Activated naive CD8-positive, alpha-beta T cell treated with anti-CD3 and anti-CD28 coated beads for 36 hours (primary cell): ENCODE results near the gene PADI3. TPM values are rescaled to one million over a fixed set of nuclear protein-coding genes. Genes with fewer than 3 reads are reported as not detected.

ENCODE experiments used
- DNase-seq: peaks from one replicate; pipeline ENCODE4 v3.0.0; 2021
- H3K27ac Mint-ChIP-seq: one replicate; pipeline ENCODE4 v1.8.0; 2022; ENCODE audit warnings: mild to moderate bottlenecking, moderate library complexity, mixed read lengths
- H3K27me3 Mint-ChIP-seq: one replicate; pipeline ENCODE4 v1.8.0; 2022; ENCODE audit warnings: mild to moderate bottlenecking, mixed read lengths
- H3K36me3 Mint-ChIP-seq: one replicate; pipeline ENCODE4 v1.8.0; 2021; ENCODE audit warnings: mild to moderate bottlenecking, mixed read lengths
- H3K4me1 Mint-ChIP-seq: one replicate; pipeline ENCODE4 v1.8.0; 2021; ENCODE audit warnings: mixed read lengths
- H3K4me3 Mint-ChIP-seq: one replicate; pipeline ENCODE4 v1.8.0; 2022; ENCODE audit warnings: mild to moderate bottlenecking, moderate library complexity, mixed read lengths
- H3K9me3 Mint-ChIP-seq: one replicate; pipeline ENCODE4 v1.8.0; 2022; ENCODE audit warnings: mixed read lengths
- total RNA-seq, 2 experiments: library from RNA; stranded (reverse); gene quantifications; one replicate each; pipeline ENCODE4 v1.2.3, GENCODE V29; 2021

PADI3 gene
- total RNA-seq, 2 experiments from 2014 or later: not detected

DNA sequence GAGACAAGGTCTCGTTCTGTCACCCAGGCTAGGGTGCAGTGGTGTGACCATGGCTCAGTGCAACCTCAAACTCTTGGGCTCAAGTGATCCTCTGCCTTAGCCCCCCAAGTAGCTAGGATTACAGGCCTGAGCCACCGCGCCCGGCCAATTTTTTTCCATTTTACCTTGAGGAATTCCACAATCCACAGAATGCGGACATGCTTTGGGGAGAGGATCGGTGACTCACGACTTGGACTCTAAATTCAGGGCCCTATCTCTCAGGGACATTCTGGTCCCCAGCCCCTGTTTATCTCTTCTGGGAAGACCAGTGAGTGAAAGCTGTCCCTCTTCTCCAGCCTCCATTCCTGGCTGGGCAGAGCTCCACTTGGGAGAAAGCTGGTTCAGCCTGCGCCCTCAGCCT lies 38.7 kb upstream of the PADI3 start:
- no peak overlapping the region for H3K27ac Mint-ChIP-seq
- DNase-seq: no peak

DNA sequence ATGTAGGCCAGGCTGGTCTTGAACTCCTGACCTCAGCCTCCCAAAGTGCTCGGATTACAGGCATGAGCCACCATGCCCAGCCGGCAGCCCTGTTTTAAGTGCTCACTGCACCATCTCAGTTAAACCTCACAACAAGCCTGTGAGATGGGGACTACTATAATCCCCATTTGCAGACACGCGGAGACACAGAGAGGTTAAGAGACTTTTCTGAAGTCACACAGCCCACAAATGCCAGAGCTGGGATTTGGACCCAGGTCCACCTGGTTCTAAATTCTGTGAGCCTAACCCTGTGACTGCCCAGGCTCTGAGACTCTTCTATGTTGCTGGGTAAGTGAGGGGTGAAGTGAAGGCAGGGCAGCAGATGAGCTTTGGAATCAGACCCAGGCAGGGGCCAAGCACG lies 37.5 kb upstream of the PADI3 start:
- H3K4me3 Mint-ChIP-seq: no peak overlapping the region
- H3K27me3 Mint-ChIP-seq: peaks cover 70% of the 10 kb centered on the region
- DNase-seq: no peak
- H3K36me3 Mint-ChIP-seq: no peaks in the 10 kb centered on the region
- H3K4me1 Mint-ChIP-seq: peaks cover 45% of the 10 kb centered on the region
- no peaks in the 10 kb centered on the region for H3K9me3 Mint-ChIP-seq
- no peak overlapping the region for H3K27ac Mint-ChIP-seq

More for the DNA sequence above, 38.7 kb upstream of the PADI3 start:
- peaks cover 45% of the 10 kb centered on the region for H3K4me1 Mint-ChIP-seq
- no peak overlapping the region for H3K4me3 Mint-ChIP-seq
- H3K9me3 Mint-ChIP-seq: no peaks in the 10 kb centered on the region
- H3K27me3 Mint-ChIP-seq: peaks cover 68% of the 10 kb centered on the region
- no peaks in the 10 kb centered on the region for H3K36me3 Mint-ChIP-seq

DNA sequence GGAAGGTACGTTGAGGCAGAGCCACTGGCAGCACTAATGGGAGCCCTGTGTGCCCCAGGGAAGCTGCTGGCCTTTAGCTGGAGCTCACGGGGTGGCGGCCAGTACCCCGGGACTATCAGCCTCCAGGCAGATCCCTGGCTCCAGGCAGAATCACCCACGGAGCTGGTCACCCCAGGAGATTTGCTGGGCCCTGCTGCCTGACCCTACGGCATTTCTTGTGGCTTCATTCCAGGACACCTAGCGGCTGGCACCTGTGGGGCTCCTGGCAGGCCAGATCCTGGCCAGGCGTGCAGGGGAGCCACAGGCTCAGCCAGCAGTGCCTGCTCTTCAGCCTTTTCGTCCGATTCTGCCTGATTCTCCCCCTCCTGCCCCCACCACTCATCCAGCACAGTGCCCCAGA lies 36.9 kb upstream of the PADI3 start:
- Mint-ChIP-seq H3K36me3 (no peaks in the 10 kb centered on the region), H3K27me3 (peaks cover 72% of the 10 kb centered on the region), H3K4me3 (peak overlapping the region; percentile 27), H3K4me1 (peaks cover 44% of the 10 kb centered on the region), H3K9me3 (no peaks in the 10 kb centered on the region), H3K27ac (no peak overlapping the region)
- no peak for DNase-seq

DNA sequence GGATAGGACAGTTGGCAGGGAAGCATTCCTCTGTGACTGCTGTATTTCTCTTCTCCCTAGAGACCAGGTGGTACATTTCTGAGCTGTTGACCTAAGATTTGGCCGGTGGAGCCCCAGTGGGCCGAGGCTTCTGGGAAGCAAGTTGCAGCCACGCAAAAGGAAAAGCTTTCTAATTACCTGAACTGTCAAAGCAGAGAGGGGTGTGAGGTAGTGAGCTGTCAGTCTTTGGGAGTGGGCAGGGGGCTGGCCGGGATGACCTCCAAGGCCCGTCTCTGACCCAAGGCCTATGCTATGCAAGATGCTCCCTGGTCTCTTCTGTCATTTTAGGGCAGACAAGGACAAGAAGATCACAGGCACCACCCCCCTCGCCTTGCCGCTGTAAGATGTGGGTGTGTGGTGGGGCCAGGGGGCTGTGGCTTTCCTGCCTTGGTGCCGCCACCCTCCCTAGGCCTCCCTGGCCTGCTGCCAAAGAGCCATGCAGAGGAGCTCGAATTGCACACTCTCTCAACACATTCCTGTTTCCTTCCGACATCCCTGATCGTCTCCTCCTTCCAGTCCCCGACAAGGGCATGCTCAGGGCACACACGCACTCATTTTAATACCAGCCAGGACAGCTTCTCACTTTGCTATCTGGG lies 36.3 kb upstream of the PADI3 start:
- no peaks in the 10 kb centered on the region for H3K36me3 Mint-ChIP-seq
- peak; percentile 80 for DNase-seq
- no peaks in the 10 kb centered on the region for H3K9me3 Mint-ChIP-seq
- no peak overlapping the region for H3K27ac Mint-ChIP-seq
- peak overlapping the region; percentile 27 for H3K4me3 Mint-ChIP-seq
- H3K4me1 Mint-ChIP-seq: peaks cover 38% of the 10 kb centered on the region
- peaks cover 72% of the 10 kb centered on the region for H3K27me3 Mint-ChIP-seq

DNA sequence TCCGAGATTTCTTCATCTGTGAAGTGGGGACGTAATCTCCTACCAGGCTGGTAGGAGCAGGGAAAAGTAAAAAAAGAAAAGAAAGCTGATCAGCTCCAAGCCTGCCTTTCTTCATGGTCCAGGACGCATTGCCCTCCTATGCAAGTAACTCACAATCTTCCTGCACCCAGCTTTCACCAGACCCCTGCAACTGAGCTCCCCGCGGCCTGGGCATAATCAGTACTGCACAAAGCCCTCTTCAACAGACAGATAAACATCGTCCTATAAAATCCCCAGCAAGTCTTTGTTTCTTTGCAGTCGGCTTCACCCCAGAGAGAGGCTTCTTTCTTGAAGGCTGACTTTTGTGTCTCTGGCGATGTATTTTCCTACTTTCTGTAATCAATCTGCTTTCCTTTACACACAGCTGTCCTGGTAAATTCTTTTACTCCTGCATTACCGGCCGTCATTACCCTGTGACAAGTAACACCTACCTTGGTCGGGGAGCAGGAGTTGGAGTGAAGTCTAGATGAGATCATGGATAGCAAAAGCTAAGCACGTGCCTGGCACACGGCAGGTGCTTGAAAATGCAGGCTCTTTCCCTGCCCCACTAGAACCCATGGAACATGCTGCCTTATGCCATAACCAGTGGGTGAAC lies 35.6 kb upstream of the PADI3 start:
- H3K4me1 Mint-ChIP-seq: peaks cover 33% of the 10 kb centered on the region
- H3K4me3 Mint-ChIP-seq: no peak overlapping the region
- no peaks in the 10 kb centered on the region for H3K9me3 Mint-ChIP-seq
- DNase-seq: no peak
- H3K36me3 Mint-ChIP-seq: no peaks in the 10 kb centered on the region
- peaks cover 72% of the 10 kb centered on the region for H3K27me3 Mint-ChIP-seq
- no peak overlapping the region for H3K27ac Mint-ChIP-seq

DNA sequence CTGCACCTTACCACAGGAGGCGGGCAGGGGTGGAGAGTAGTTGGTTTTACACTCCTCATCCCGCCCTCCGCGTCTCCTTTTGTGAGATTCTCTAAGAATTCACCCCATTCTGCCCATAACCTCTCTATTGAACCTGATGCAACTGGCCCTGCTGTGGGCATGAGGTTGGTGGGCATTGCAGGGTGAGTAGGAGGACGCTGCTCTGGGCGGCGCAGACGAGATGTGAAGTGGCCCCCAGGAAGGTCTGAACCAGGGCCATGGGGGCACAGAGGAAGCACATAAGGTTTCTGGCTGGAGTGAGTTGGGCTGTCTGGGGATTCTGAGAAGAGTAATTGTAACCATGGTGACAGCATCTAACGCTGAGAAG lies 35.1 kb upstream of the PADI3 start:
- Mint-ChIP-seq H3K36me3 (no peaks in the 10 kb centered on the region), H3K27me3 (peaks cover 70% of the 10 kb centered on the region), H3K4me3 (no peak overlapping the region), H3K9me3 (no peaks in the 10 kb centered on the region), H3K27ac (no peak overlapping the region), H3K4me1 (peaks cover 29% of the 10 kb centered on the region)
- no peak for DNase-seq

DNA sequence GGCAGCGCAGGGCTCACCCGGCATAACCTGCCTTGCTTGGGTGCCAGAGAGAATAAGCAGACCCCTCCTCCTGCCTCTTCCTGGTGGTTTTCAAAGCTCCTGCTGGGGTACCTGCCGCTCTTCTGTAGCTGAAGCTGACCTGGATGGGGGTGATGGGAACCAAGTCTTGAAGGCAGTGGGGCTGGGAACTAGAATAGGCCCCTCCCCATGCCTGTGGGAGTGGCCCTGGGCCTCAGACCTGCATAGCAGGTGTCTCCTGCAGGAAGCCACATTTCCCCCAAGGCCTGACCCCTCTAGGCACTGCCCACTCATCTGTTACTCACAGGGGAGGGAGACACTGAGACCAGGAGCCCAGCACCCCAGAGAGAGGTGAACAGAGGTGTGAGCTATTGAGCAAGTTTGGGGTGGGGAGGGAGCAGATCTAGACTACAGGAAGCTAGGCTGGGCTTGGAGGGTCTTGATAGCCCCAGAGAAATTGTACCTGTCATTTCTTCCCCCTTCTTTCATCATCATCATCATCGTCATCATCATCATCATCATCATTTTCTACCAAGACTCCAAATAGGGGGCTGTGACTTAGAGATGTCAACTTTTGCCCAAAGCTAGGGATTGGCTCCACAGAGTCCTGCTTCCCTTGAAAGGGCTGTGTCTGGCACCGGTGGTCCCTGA lies 33.9 kb upstream of the PADI3 start:
- H3K9me3 Mint-ChIP-seq: no peaks in the 10 kb centered on the region
- H3K4me1 Mint-ChIP-seq: peaks cover 29% of the 10 kb centered on the region
- no peaks in the 10 kb centered on the region for H3K36me3 Mint-ChIP-seq
- no peak overlapping the region for H3K4me3 Mint-ChIP-seq
- no peak for DNase-seq
- peaks cover 59% of the 10 kb centered on the region for H3K27me3 Mint-ChIP-seq
- no peak overlapping the region for H3K27ac Mint-ChIP-seq

DNA sequence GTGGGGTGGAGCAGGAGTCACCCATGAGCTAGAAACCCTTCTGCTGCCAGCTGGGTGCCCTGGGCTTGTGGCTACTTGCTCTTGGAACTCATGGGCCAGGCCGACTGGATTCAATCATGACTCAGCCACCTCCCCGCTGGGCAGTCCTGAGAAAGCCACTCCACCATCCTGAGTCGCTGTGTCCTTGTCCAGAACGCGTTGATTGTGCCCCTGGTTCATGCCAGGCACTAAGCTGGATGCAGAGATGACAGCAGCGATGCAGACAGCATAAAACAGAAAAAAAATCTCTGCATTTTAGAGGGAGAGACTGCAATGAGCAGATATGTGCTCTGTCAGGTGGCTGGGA lies 33.4 kb upstream of the PADI3 start:
- Mint-ChIP-seq H3K27ac (no peak overlapping the region), H3K9me3 (no peaks in the 10 kb centered on the region), H3K4me3 (no peak overlapping the region), H3K36me3 (no peaks in the 10 kb centered on the region), H3K27me3 (peaks cover 53% of the 10 kb centered on the region), H3K4me1 (peaks cover 28% of the 10 kb centered on the region)
- DNase-seq: no peak

DNA sequence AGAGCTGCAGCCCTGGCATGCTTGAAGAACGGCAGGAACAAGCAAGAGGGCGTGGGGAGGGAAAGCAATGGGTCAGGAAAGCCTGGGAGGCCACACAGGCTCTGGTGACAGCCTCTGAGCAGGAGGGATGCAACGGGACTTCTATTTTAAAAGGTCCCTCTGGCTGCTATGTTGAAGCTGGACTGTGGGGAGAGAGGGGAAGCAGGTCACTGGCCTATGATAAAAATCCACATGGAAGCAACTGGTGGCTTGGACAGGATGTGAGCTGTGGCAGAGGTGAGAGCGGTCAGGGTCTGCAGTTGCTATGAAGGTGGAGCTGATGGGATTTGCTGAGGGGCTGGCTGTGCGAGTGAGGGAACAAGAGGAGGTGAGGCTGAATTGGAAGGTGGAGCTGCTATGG lies 32.8 kb upstream of the PADI3 start:
- DNase-seq: no peak
- no peak overlapping the region for H3K4me3 Mint-ChIP-seq
- no peak overlapping the region for H3K27ac Mint-ChIP-seq
- peaks cover 48% of the 10 kb centered on the region for H3K27me3 Mint-ChIP-seq
- H3K9me3 Mint-ChIP-seq: no peaks in the 10 kb centered on the region
- peaks cover 27% of the 10 kb centered on the region for H3K4me1 Mint-ChIP-seq
- no peaks in the 10 kb centered on the region for H3K36me3 Mint-ChIP-seq

DNA sequence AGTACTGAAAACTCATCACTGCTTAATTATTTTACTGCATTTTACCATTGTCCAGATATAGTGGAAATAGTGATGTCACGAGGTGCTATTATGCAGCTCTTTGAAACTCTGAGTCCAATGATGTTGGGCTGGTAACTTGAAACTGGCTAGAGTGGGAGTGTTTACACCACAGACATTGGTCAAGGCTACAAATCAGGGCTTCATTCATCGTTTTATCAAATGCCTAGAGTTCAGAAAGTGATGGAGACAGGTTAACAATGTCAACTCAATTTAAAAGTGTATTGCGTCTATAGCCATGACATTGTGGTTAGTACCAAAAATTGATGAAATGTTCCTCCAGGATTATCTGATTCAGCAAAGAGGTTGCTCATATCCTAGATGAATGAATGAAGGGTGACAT lies 31.3 kb upstream of the PADI3 start:
- Mint-ChIP-seq H3K4me3 (no peak overlapping the region), H3K27me3 (peaks cover 40% of the 10 kb centered on the region), H3K36me3 (no peaks in the 10 kb centered on the region), H3K9me3 (no peaks in the 10 kb centered on the region), H3K4me1 (peaks cover 13% of the 10 kb centered on the region), H3K27ac (no peak overlapping the region)
- no peak for DNase-seq

DNA sequence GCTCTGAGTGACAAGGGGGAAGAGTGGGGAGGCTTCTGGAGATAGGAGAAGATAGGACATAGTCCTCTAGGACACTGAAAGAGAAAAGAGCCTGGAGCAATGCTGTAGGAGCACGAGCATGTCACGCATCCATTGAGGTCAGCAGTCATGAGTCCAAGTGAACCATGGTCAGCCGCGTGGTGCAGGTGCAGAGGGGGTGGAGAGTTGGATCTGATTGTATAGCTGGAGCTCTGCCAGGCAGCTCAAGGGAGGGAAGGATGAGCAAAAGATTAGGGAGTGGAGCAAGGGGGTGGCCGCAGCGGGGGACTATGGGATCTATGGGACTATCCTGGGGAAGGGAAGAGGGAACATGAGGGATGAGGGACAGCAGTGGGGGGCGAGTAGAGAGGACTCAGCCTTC lies 30.0 kb upstream of the PADI3 start:
- H3K36me3 Mint-ChIP-seq: no peaks in the 10 kb centered on the region
- no peak overlapping the region for H3K4me3 Mint-ChIP-seq
- no peak overlapping the region for H3K27ac Mint-ChIP-seq
- DNase-seq: no peak
- peaks cover 2% of the 10 kb centered on the region for H3K4me1 Mint-ChIP-seq
- H3K27me3 Mint-ChIP-seq: peaks cover 26% of the 10 kb centered on the region
- no peaks in the 10 kb centered on the region for H3K9me3 Mint-ChIP-seq

DNA sequence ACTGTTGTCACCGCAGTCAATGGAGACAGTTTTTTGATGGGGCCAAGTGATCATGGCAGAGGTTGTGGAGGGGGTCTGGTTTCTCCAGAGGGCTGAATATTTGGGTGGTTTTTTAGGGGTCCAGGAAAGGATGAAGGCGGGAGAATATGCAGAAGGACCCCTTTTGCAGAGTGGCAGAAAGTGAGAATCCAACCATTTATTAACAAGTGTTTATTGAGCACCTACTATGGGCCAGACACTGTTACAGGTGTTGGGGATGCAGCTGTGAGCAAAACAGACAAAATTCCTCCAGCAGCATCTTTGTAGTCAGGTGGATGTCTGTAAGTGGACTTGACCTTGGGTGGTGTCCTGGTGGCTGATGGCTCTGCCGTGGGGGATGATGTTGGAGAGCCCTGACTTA lies 28.6 kb upstream of the PADI3 start:
- Mint-ChIP-seq H3K9me3 (no peaks in the 10 kb centered on the region), H3K4me1 (no peaks in the 10 kb centered on the region), H3K27me3 (peaks cover 13% of the 10 kb centered on the region), H3K27ac (no peak overlapping the region), H3K4me3 (no peak overlapping the region), H3K36me3 (no peaks in the 10 kb centered on the region)
- no peak for DNase-seq

DNA sequence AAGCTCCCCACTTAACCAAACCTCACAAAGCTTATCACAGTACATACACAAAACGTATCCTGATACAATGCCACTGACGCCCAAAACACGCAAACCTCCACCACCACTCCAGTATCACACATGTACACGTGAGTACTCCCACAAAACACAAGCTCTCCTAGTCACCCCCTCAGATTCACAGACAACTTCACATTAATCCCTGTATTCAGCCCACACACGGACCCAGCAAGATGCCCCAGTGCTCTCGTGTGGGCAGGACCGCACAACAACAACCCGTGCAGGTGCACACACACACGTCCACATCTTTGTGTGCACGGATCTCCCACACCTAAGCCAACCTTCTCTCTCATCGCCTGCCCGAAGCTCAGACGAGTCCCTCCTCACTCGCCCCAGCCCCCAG lies 26.3 kb upstream of the PADI3 start:
- Mint-ChIP-seq H3K27ac (no peak overlapping the region), H3K4me1 (no peaks in the 10 kb centered on the region), H3K36me3 (no peaks in the 10 kb centered on the region), H3K9me3 (no peaks in the 10 kb centered on the region), H3K27me3 (no peaks in the 10 kb centered on the region), H3K4me3 (no peak overlapping the region)
- no peak for DNase-seq

DNA sequence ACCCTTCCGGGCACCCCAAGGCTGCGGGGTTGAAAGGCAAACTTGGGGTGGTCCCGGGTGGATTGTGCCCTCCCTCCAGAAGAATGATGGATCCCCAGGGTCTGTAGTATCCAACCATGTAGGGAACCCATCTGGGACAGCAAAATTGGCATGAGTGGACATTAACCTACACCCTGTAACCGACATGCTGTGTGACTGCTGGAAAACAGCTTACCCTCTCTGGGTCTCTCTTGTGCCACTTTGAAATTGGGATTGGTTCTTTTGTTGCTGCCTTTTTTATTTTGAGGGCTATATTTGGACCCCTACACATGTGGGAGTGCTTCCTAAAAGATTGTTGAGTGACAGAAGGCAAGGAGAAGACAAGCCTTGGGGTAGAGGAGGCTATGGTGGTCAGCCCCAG lies 24.5 kb upstream of the PADI3 start:
- no peaks in the 10 kb centered on the region for H3K36me3 Mint-ChIP-seq
- no peak overlapping the region for H3K27ac Mint-ChIP-seq
- H3K4me3 Mint-ChIP-seq: no peak overlapping the region
- no peaks in the 10 kb centered on the region for H3K4me1 Mint-ChIP-seq
- H3K9me3 Mint-ChIP-seq: no peaks in the 10 kb centered on the region
- no peaks in the 10 kb centered on the region for H3K27me3 Mint-ChIP-seq
- DNase-seq: no peak

DNA sequence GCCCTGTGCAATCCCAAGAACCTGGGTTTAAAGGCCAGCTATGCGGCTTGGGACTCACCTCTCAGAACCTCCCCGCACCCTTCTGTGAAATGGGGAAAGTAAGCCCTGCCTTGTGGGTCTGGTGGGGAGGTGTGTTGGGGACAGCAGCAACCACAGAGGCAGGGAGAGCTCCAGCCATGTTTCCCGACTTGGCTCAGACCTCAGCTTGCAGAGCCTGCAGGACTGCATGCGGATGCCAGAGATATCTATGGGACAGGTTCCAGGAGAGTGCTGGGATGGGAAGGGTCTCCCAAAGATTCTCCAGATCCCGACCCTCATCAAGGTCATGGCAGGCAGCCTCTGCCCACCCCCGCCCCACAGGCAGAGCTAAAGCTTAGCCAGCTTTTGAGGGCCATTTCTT lies 23.8 kb upstream of the PADI3 start:
- Mint-ChIP-seq H3K27ac (no peak overlapping the region), H3K36me3 (no peaks in the 10 kb centered on the region), H3K4me3 (no peak overlapping the region), H3K4me1 (no peaks in the 10 kb centered on the region), H3K9me3 (no peaks in the 10 kb centered on the region), H3K27me3 (no peaks in the 10 kb centered on the region)
- DNase-seq: no peak

DNA sequence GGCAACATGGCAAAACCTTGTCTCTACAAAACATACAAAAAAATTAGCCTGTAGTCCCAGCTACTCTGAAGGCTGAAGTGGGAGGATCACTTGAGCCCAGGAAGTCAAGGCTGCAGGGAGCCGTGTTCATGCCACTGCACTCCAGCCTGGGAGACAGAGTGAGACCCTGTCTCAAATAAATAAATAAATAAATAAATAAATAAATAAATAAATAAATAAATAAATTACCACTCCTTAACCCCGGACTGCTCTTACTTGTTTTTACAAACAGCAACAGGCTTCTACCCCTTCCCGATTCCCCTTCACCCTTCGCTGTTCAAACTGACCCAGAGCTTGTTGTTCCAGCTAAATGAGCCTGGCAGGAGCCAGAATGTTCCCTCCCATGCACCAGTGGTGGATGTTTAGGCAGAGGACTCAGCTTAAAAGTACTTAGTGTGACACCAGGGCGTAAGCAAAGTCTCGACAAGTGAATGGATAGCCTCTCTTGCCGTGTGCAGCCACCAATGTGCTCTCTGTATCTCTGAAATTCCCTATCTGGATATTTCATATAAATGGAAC lies 21.5 kb upstream of the PADI3 start:
- no peak for DNase-seq

More for the DNA sequence above, 21.5 kb upstream of the PADI3 start:
- no peaks in the 10 kb centered on the region for H3K4me1 Mint-ChIP-seq
- no peaks in the 10 kb centered on the region for H3K9me3 Mint-ChIP-seq
- H3K36me3 Mint-ChIP-seq: no peaks in the 10 kb centered on the region
- H3K4me3 Mint-ChIP-seq: no peak overlapping the region
- H3K27ac Mint-ChIP-seq: no peak overlapping the region
- H3K27me3 Mint-ChIP-seq: peaks cover 3% of the 10 kb centered on the region
